Fibroblast of villous mesenchyme (primary cell): ENCODE results near the gene KIF25. TPM values are rescaled to one million over a fixed set of nuclear protein-coding genes. Genes with fewer than 3 reads are reported as not detected.

ENCODE experiments used
- DNase-seq: peaks from one replicate; pipeline ENCODE4 v3.0.0-alpha.2; 2010; ENCODE audit warnings: low read depth
- H3K4me3 ChIP-seq: 2 replicates; pipeline ENCODE4 v1.5.1; 2011; ENCODE audit warnings: low read depth, mild to moderate bottlenecking, low read length
- total RNA-seq: library from RNA; depleted of rRNA; stranded (reverse); fragments of >200 nt; gene quantifications from 2 replicates; pipeline ENCODE4 v1.2.3, GENCODE V29; 2012
- TF ChIP-seq, protein P1 (sequence below): IDR thresholded peaks from 2 replicates; pipeline ENCODE4 v1.5.1; 2012; ENCODE audit warnings: low read depth, mild to moderate bottlenecking, low read length; ENCODE audit not compliant: insufficient read depth

KIF25 gene
- total RNA-seq, 1 donor = not detected

DNA sequence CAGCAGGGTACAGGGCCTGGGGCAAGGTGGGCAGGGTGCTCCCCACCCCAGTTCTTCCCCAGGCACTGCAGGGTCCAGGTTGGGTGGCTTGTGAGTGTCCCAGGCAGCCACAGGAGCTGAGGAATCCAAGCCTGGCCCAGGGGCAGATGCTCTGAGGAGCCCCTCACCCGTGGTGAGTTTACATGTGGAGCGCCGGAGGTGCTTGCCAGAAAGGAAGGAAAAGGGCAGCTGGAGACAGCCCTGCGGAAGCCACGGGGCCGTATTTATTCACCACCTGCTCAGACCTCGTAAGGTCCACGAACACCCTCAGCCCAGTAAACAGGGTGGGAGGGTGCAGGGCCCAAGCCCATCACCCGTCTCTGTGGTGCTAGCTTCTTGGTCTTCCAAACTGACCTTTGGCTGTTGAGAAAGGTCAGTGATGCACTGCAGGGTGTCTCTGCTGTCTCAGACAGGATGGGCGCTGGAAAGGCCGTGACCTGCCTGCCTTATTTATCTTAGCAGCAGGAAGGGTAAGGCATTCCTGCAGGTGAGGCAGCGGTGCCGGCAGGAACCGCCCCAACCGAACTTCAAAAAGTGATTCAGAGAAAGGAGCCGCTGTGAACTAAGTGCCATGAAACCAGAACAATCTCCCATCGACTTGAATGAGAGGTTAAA lies 85.5 kb downstream of the KIF25 start:
- DNase-seq = no peak
- H3K4me3 ChIP-seq = no peak overlapping the region
- TF ChIP-seq, protein P1, sequence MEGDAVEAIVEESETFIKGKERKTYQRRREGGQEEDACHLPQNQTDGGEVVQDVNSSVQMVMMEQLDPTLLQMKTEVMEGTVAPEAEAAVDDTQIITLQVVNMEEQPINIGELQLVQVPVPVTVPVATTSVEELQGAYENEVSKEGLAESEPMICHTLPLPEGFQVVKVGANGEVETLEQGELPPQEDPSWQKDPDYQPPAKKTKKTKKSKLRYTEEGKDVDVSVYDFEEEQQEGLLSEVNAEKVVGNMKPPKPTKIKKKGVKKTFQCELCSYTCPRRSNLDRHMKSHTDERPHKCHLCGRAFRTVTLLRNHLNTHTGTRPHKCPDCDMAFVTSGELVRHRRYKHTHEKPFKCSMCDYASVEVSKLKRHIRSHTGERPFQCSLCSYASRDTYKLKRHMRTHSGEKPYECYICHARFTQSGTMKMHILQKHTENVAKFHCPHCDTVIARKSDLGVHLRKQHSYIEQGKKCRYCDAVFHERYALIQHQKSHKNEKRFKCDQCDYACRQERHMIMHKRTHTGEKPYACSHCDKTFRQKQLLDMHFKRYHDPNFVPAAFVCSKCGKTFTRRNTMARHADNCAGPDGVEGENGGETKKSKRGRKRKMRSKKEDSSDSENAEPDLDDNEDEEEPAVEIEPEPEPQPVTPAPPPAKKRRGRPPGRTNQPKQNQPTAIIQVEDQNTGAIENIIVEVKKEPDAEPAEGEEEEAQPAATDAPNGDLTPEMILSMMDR = no peak

DNA sequence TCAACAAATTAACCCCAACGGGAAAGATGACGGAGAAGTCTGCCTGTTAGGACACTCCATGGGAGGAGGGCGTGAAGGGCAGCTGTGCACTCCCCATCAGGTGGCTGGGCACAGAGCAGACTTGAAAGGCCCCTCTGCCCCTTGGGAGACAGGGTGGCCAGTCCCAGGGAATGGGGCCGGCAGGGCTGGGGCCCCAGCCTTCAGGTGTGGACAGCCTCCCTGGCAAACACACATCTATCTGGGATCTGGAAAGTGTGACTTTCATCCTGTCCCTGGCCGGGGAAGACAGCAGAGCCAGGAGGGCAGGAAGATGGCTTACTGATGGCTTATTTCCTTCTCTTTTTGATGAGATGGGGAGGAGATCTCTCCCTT lies 86.0 kb downstream of the KIF25 start:
- DNase-seq = no peak
- TF ChIP-seq, protein P1 = no peak
- H3K4me3 ChIP-seq = no peak overlapping the region

- TF ChIP-seq, protein P1 = no peak
- H3K4me3 ChIP-seq = no peak overlapping the region
- DNase-seq = no peak
Observed at GRCh38 chr6:168084465-168085160, 87.1 kb downstream of the KIF25 start.

GRCh38 chr6:168086066-168086465 lies 88.6 kb downstream of the KIF25 start:
- no peak for DNase-seq
- TF ChIP-seq, protein P1 = no peak
- H3K4me3 ChIP-seq = no peak overlapping the region

DNA sequence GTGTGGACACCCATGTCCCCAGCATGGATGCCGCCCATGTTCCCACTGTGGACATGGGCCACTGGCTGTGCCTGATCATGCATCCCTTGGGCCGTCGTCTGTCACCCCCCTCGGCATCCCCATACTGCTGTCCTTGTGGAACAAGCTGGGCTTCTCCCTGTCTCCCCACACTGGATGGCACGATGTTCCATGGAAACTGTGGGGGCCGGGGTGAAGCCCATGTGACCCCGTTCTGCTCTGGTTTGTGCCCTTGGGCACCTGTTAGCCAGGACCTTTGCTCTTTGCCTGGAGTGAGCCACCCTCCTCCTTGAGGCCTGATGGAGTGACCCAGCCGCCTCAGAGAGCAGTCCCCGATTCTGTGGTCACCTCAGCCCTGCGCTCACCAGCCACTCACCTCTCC lies 89.1 kb downstream of the KIF25 start:
- no peak for DNase-seq
- H3K4me3 ChIP-seq = no peak overlapping the region
- TF ChIP-seq, protein P1 = no peak

- no peak for DNase-seq
- TF ChIP-seq, protein P1 = no peak
- H3K4me3 ChIP-seq = no peak overlapping the region
Observed at GRCh38 chr6:168087436-168088160, 90.1 kb downstream of the KIF25 start.
